Right ventricle myocardium inferior (tissue), 1 donor: ENCODE data around the gene RAD52. TPM values are rescaled to one million over a fixed set of nuclear protein-coding genes. Genes with fewer than 3 reads are reported as not detected.

Experiments
- ATAC-seq: fragments of 200-7000 bp; cut with Tn5 transposase; one replicate; pipeline ENCODE4 v1.9.1; 2020; ENCODE audit warnings: mild to moderate bottlenecking, moderate library complexity
- DNase-seq: peaks from one replicate; pipeline ENCODE4 v3.0.0; 2021; ENCODE audit errors: missing footprints
- intact Hi-C: fragments of 100-400 bp; cut with DNase I; formaldehyde crosslinking; loops from one replicate; pipeline ENCODE4 v1.11.0; 2022
- long read RNA-seq: library from polyadenylated mRNA; unstranded; transcript quantifications from one replicate; pipeline ENCODE4 v2.0.0, GENCODE V29; 2021
- total RNA-seq: library from RNA; stranded (reverse); fragmentation: NEBNext Ultra II Directional; extraction: Animal tissue kit (Norgen Biotek cat#: 25700); gene quantifications from one replicate; pipeline ENCODE4 v1.2.1, GENCODE V29; 2021
- donor health status: DM: no; HTN: yes; CAD: no; lungs with severe emphysema.

Gene RAD52
- 7.1 TPM for total RNA-seq
- long read RNA-seq = 0 reads

GRCh38 chr12:949453-950191 is at the start of gene RAD52:
RAD52 (minus strand) TSS chr12:949694; CDS start chr12:933058, 16,636 bp downstream.
- ATAC-seq = peak; percentile 98
- intact Hi-C loops = loop anchor here (1.0 to 10.0 kb wide), 5 partner anchors 41 to 380 kb away; partner anchors contain the start of gene WNK1

GRCh38 chr12:998020-998874 is 48.8 kb upstream of the RAD52 start:
- DNase-seq (no peak), ATAC-seq (peak; percentile 74)
- intact Hi-C loops = no loop called here

More at GRCh38 chr12:949453-950191, at the start of gene RAD52:
- DNase-seq = peak; percentile 99

- intact Hi-C loops = no loop called here
- ATAC-seq = no peak
- DNase-seq = no peak
Measured at GRCh38 chr12:997505-997904, 48.0 kb upstream of the RAD52 start.

- intact Hi-C loops = no loop called here
- no peak for ATAC-seq
- DNase-seq = no peak
Measured at GRCh38 chr12:996881-997280, 47.4 kb upstream of the RAD52 start.

- ATAC-seq (no peak), DNase-seq (no peak)
- intact Hi-C loops = loop anchor here (5.0 kb wide), 2 partner anchors 100 to 600 kb away; partner anchors contain the start of gene FBXL14
Measured at GRCh38 chr12:992647-993046, 43.2 kb upstream of the RAD52 start.

- intact Hi-C loops = loop anchor here (5.0 kb wide), 2 partner anchors 101 to 601 kb away; partner anchors contain the start of gene FBXL14
- peak; percentile 24 for ATAC-seq
- DNase-seq = no peak
Measured at GRCh38 chr12:991350-992333, 42.1 kb upstream of the RAD52 start.

- DNase-seq = peak; percentile 95
- intact Hi-C loops = loop anchor here (1.0 to 5.0 kb wide), 3 partner anchors 42 to 601 kb away; partner anchors contain the start of genes FBXL14 and RAD52
- ATAC-seq = peak; percentile 96
Measured at GRCh38 chr12:990661-991349, 41.3 kb upstream of the RAD52 start, which contains the start of gene ERC1. ERC1 (plus strand) TSS chr12:991223; CDS start chr12:1027904, 36,681 bp downstream.

- intact Hi-C loops = loop anchor here (1.0 to 5.0 kb wide), 3 partner anchors 41 to 602 kb away; partner anchors contain the start of genes FBXL14 and RAD52
- peak; percentile 88 for DNase-seq
- ATAC-seq = peak; percentile 49
Measured at GRCh38 chr12:989751-990660, 40.5 kb upstream of the RAD52 start.

GRCh38 chr12:989051-989450 is 39.6 kb upstream of the RAD52 start:
- ATAC-seq = no peak
- intact Hi-C loops = no loop called here
- no peak for DNase-seq

GRCh38 chr12:988646-989045 is 39.2 kb upstream of the RAD52 start:
- ATAC-seq = no peak
- intact Hi-C loops = no loop called here
- no peak for DNase-seq

GRCh38 chr12:981961-982360 is 32.5 kb upstream of the RAD52 start:
- ATAC-seq = peak; percentile 46
- DNase-seq = no peak
- intact Hi-C loops = no loop called here

GRCh38 chr12:981176-981828 is 31.8 kb upstream of the RAD52 start:
- DNase-seq (no peak), ATAC-seq (no peak)
- intact Hi-C loops = no loop called here

- ATAC-seq = no peak
- no peak for DNase-seq
- intact Hi-C loops = no loop called here
Measured at GRCh38 chr12:979349-979748, 29.9 kb upstream of the RAD52 start.

GRCh38 chr12:977156-977555 is 27.7 kb upstream of the RAD52 start:
- intact Hi-C loops = no loop called here
- ATAC-seq (no peak), DNase-seq (no peak)

GRCh38 chr12:976644-977043 is 27.1 kb upstream of the RAD52 start:
- intact Hi-C loops = no loop called here
- no peak for DNase-seq
- no peak for ATAC-seq

- intact Hi-C loops = no loop called here
- ATAC-seq (no peak), DNase-seq (no peak)
Measured at GRCh38 chr12:974271-974862, 24.9 kb upstream of the RAD52 start.
